ENCODE data around the gene YES1. TPM values are rescaled to one million over a fixed set of nuclear protein-coding genes. Genes with fewer than 3 reads are reported as not detected.

Gene YES1
- polyA plus RNA-seq, 1 donor (not counting 4 experiments of a cell fraction or from before 2014, with no cell fraction given), result 22.9 TPM

- H3K9me3 ChIP-seq (ENCODE audit: control insufficient read depth, low read depth, low read length), result no peaks in the 10 kb centered on the region
- FAIRE-seq (no peak), DNase-seq (ENCODE audit: low read depth, low spot score) (no peak)
- no peak overlapping the region for H3K4me3 ChIP-seq (ENCODE audit: control insufficient read depth in 2 of 3, extremely low read depth in 1 of 3, insufficient read depth in 2 of 3, low read depth in 1 of 3, low read length in 3 of 3)
- H3K9ac ChIP-seq (ENCODE audit: control insufficient read depth, extremely low read depth, insufficient read depth, low read length), result no peak overlapping the region
- no peaks in the 10 kb centered on the region for H3K4me1 ChIP-seq (ENCODE audit: control insufficient read depth, extremely low read depth, insufficient read depth, low read length)
- H3K4me2 ChIP-seq (ENCODE audit: control insufficient read depth, extremely low read depth, insufficient read depth, low read depth, low read length), result no peak overlapping the region
- peaks cover 1% of the 10 kb centered on the region for H3K79me2 ChIP-seq (ENCODE audit: control insufficient read depth, insufficient read depth, low read length)
- H4K20me1 ChIP-seq (ENCODE audit: control insufficient read depth, extremely low read depth, insufficient read depth, low read length), result no peaks in the 10 kb centered on the region
- no peaks in the 10 kb centered on the region for H3K9me1 ChIP-seq (ENCODE audit: control insufficient read depth, extremely low read depth, insufficient read depth, low read length)
- peaks cover 12 to 14% of the 10 kb centered on the region in 2 experiments for H3K36me3 ChIP-seq (ENCODE audit: control insufficient read depth in 2 of 2, extremely low read depth in 1 of 2, insufficient read depth in 2 of 2, low read length in 2 of 2)
- no peak overlapping the region for H2AFZ ChIP-seq (ENCODE audit: control insufficient read depth, low read length)
- TF ChIP-seq CTCF (optimal IDR thresholded peaks at IDR 0.05 in 1 of 3, IDR thresholded peaks at IDR 0.05 in 1 of 3, conservative IDR thresholded peaks at IDR 0.05 in 1 of 3; ENCODE audit: extremely low read depth in 1 of 3, insufficient read depth in 2 of 3, low read length in 3 of 3) (no peak), EZH2 (IDR thresholded peaks at IDR 0.05; ENCODE audit: low read length) (no peak)
- H3K27me3 ChIP-seq (ENCODE audit: control insufficient read depth, extremely low read depth, insufficient read depth, low read length), result no peaks in the 10 kb centered on the region
- no peak overlapping the region for H3K27ac ChIP-seq (ENCODE audit: control insufficient read depth, insufficient read depth, low read length)
- dilution Hi-C loops (cut with MboI; ENCODE audit: extremely low pct_ligation_motif_present, low sequenced_read_pairs), result no loop called here
Observed at GRCh38 chr18:693466-694187, 118.4 kb downstream of the YES1 start.

GRCh38 chr18:692824-693223 is 119.2 kb downstream of the YES1 start:
- FAIRE-seq (no peak), DNase-seq (ENCODE audit: low read depth, low spot score) (no peak)
- H3K27ac ChIP-seq (ENCODE audit: control insufficient read depth, insufficient read depth, low read length), result no peak overlapping the region
- no peaks in the 10 kb centered on the region for H3K4me1 ChIP-seq (ENCODE audit: control insufficient read depth, extremely low read depth, insufficient read depth, low read length)
- H3K36me3 ChIP-seq (ENCODE audit: control insufficient read depth in 2 of 2, extremely low read depth in 1 of 2, insufficient read depth in 2 of 2, low read length in 2 of 2), result peaks cover 12 to 14% of the 10 kb centered on the region in 2 experiments
- H2AFZ ChIP-seq (ENCODE audit: control insufficient read depth, low read length), result no peak overlapping the region
- dilution Hi-C loops (cut with MboI; ENCODE audit: extremely low pct_ligation_motif_present, low sequenced_read_pairs), result no loop called here
- no peak overlapping the region for H3K4me2 ChIP-seq (ENCODE audit: control insufficient read depth, extremely low read depth, insufficient read depth, low read depth, low read length)
- TF ChIP-seq CTCF (optimal IDR thresholded peaks at IDR 0.05 in 1 of 3, IDR thresholded peaks at IDR 0.05 in 1 of 3, conservative IDR thresholded peaks at IDR 0.05 in 1 of 3; ENCODE audit: extremely low read depth in 1 of 3, insufficient read depth in 2 of 3, low read length in 3 of 3), result no peak
- no peaks in the 10 kb centered on the region for H3K27me3 ChIP-seq (ENCODE audit: control insufficient read depth, extremely low read depth, insufficient read depth, low read length)
- no peaks in the 10 kb centered on the region for H3K9me1 ChIP-seq (ENCODE audit: control insufficient read depth, extremely low read depth, insufficient read depth, low read length)
- no peaks in the 10 kb centered on the region for H3K9me3 ChIP-seq (ENCODE audit: control insufficient read depth, low read depth, low read length)
- H4K20me1 ChIP-seq (ENCODE audit: control insufficient read depth, extremely low read depth, insufficient read depth, low read length), result no peaks in the 10 kb centered on the region
- H3K9ac ChIP-seq (ENCODE audit: control insufficient read depth, extremely low read depth, insufficient read depth, low read length), result no peak overlapping the region
- H3K79me2 ChIP-seq (ENCODE audit: control insufficient read depth, insufficient read depth, low read length), result no peaks in the 10 kb centered on the region
- H3K4me3 ChIP-seq (ENCODE audit: control insufficient read depth in 2 of 3, extremely low read depth in 1 of 3, insufficient read depth in 2 of 3, low read depth in 1 of 3, low read length in 3 of 3), result no peak overlapping the region

Data from keratinocyte (primary cell).